Adrenal gland (tissue), 12 donors: ENCODE results near the gene CSNK2B. TPM values are rescaled to one million over a fixed set of nuclear protein-coding genes. Genes with fewer than 3 reads are reported as not detected.

Experiments
- DNase-seq, 7 donors: peaks; one replicate each; pipeline ENCODE4 v3.0.0-alpha.2; 2019 to 2020
- H3K27ac ChIP-seq, 5 donors: fragments of 200-600 bp; sonication (generic) in 4 of 5; 1 replicate in 3 of 5; 2 replicates in 2 of 5; pipeline versions ENCODE4 v1.5.1 to v1.8.0; 2016 to 2020; ENCODE audit warnings: mild to moderate bottlenecking in 1 of 5
- H3K27me3 ChIP-seq: fragments of 200-600 bp; 2 replicates; pipeline ENCODE4 v1.8.0; 2021
- H3K36me3 ChIP-seq, 2 donors: fragments of 200-600 bp; replicated peaks in 1 of 2; 1 replicate in 1 of 2; 2 replicates in 1 of 2; pipeline versions ENCODE4 v1.5.1 to v1.8.0; 2018 to 2022
- H3K4me1 ChIP-seq, 2 donors: fragments of 200-600 bp; replicated peaks in 1 of 2; 1 replicate in 1 of 2; 2 replicates in 1 of 2; pipeline versions ENCODE4 v1.5.1 to v1.8.0; 2018 to 2021
- H3K4me3 ChIP-seq, 4 donors: fragments of 200-600 bp; sonication (generic) in 3 of 4; one replicate each; pipeline ENCODE4 v1.5.1; 2016 to 2018
- H3K9me3 ChIP-seq, 3 donors: fragments of 200-600 bp; sonication (generic) in 1 of 3; replicated peaks in 1 of 3; 1 replicate in 2 of 3; 2 replicates in 1 of 3; pipeline versions ENCODE4 v1.5.1 to v1.8.0; 2016 to 2021
- CTCF ChIP-seq, 6 experiments: fragments of 450-650 bp in 4 of 6; fragments of 200-600 bp in 2 of 6; sonication (generic) in 1 of 6; IDR thresholded peaks; 1 replicate in 5 of 6; 2 replicates in 1 of 6; pipeline versions ENCODE4 v1.5.1 to v1.8.0; 2016 to 2021; ENCODE audit warnings: antibody characterized with exemption in 6 of 6, mild to moderate bottlenecking in 2 of 6, moderate library complexity in 1 of 6
- POLR2A ChIP-seq, 2 donors: fragments of 450-650 bp; IDR thresholded peaks; one replicate each; pipeline ENCODE4 v1.6.1; 2017; ENCODE audit warnings: antibody characterized with exemption in 2 of 2, mild to moderate bottlenecking in 2 of 2, moderate library complexity in 1 of 2
- WGBS, 4 donors: extraction: QIAGEN DNeasy Blood & Tissue Kit in 2 of 4; methylation state at CpG; one replicate each; pipeline versions ENCODE4 v1.1.5 to v1.1.7; 2013 to 2017; 5-methylcytosine and 5-hydroxymethylcytosine counted together
- intact Hi-C, 2 donors: fragments of 100-400 bp; cut with DNase I; formaldehyde crosslinking; loops; one replicate each; pipeline versions ENCODE4 v1.14.1 to v1.15.0; 2022 to 2023
- polyA plus RNA-seq, 3 donors: library from polyadenylated mRNA; stranded (reverse); fragments of 200-250 nt in 2 of 3; fragments of 350-450 nt in 1 of 3; fragmentation: Illumina TruSeq in 1 of 3; extraction: RNeasy Lipid Tissue Mini Kit (QIAGEN cat#74804) in 1 of 3; gene quantifications; one replicate each; pipeline ENCODE4 v1.2.3, GENCODE V29; 2013 to 2014
- total RNA-seq, 9 donors: library from RNA; depleted of rRNA in 4 of 9; stranded (reverse); fragments of >200 nt in 4 of 9; fragments of 120-200 nt in 1 of 9; fragmentation: NEBNext Ultra II Directional in 1 of 9; extraction: Animal tissue kit (Norgen Biotek cat#: 25700) in 1 of 9; gene quantifications; one replicate each; pipeline versions ENCODE4 v1.1.0 to v1.2.4, GENCODE V29; 2013 to 2023
- donor health status: healthy with polysubstance abuse.
- donor health status: Bipolar disorder and iron deficiency.
- donor health status: DM: yes; HTN: yes; CAD: no.
- donor health status: DM: no; HTN: no; CAD: no.
- donor health status: DM: no; HTN: no; CAD: no.
- donor health status: DM: yes; HTN: yes; CAD: no.

Gene CSNK2B
- total and polyA plus RNA-seq, 12 donors: 142 to 324 (median 206) TPM

DNA sequence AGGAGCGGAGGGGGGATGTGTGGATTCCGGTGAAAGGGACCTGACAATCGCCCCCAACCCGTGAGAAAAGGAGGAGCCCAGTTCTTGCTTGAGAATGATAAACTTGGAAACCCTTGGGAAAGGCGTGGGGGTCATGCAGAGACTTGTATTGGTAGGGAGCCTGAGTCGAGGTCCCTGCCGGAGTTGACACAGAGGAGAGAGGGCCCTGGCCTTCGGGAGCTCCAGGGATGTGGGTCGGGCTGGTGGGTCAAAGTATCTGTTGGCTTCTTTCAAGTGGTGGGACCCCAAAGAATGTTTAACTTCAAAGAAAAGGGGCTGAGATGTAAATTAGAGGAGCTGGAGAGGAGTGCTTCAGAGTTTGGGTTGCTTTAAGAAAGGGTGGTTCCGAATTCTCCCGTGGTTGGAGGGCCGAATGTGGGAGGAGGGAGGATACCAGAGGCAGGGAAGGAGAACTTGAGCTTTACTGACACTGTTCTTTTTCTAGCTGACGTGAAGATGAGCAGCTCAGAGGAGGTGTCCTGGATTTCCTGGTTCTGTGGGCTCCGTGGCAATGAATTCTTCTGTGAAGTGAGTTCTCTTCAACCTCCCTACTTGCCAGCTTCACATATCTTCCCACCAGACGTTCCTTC is 571 bp downstream of the CSNK2B start:
- no peaks in the 10 kb centered on the region for H3K9me3 ChIP-seq
- no peak for DNase-seq
- peaks cover 0 to 55% of the 10 kb centered on the region in 2 donors for H3K36me3 ChIP-seq
- TF ChIP-seq POLR2A (IDR thresholded peaks at IDR 0.05) (no peak), CTCF (IDR thresholded peaks at IDR 0.05) (no peak)
- peak overlapping the region; percentile 82 to 96 (median 89) for H3K27ac ChIP-seq
- H3K4me3 ChIP-seq: peak overlapping the region; percentile 69 to 95 (median 88)
- H3K27me3 ChIP-seq: no peaks in the 10 kb centered on the region
- intact Hi-C loops: no loop called here
- H3K4me1 ChIP-seq: peaks cover 7 to 38% of the 10 kb centered on the region in 2 donors
- WGBS, 4 donors: 2 to 4% (median 3%) methylated on average over 14 to 15 of the region's 15 CpGs

DNA sequence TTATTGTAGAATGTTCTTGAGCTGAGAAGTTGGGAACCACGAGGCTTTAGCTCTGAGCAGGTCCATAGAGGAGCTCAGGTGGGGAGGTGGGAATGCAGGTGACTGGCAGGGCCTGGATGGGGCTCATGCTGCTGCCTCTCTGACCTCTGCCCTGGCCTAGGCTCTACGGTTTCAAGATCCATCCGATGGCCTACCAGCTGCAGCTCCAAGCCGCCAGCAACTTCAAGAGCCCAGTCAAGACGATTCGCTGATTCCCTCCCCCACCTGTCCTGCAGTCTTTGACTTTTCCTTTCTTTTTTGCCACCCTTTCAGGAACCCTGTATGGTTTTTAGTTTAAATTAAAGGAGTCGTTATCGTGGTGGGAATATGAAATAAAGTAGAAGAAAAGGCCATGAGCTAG is 3.8 kb downstream of the CSNK2B start, which contains the start of gene LY6G5B:
TSS of gene LY6G5B (plus strand) at position 301 of the 400 bp plus-strand sequence. CDS start 975 bp downstream, outside the sequence.
- DNase-seq: no peak
- WGBS, 4 donors: 83% methylated on average over 8 of the region's 8 CpGs
- no peak for TF ChIP-seq CTCF (IDR thresholded peaks at IDR 0.05)
- no peak for TF ChIP-seq POLR2A (IDR thresholded peaks at IDR 0.05)

GRCh38 chr6:31676322-31676903 is 10.5 kb downstream of the CSNK2B start:
- peaks cover 0 to 23% of the 10 kb centered on the region in 2 donors for H3K36me3 ChIP-seq
- no peak for TF ChIP-seq POLR2A (IDR thresholded peaks at IDR 0.05)
- TF ChIP-seq CTCF (IDR thresholded peaks at IDR 0.05): no peak
- intact Hi-C loops: no loop called here
- H3K4me3 ChIP-seq: no peak overlapping the region
- WGBS, 4 donors: 73 to 78% (median 76%) methylated on average over 4 of the region's 4 CpGs
- H3K27me3 ChIP-seq: no peaks in the 10 kb centered on the region
- H3K9me3 ChIP-seq: no peaks in the 10 kb centered on the region
- peaks cover 9 to 10% of the 10 kb centered on the region in 2 donors for H3K4me1 ChIP-seq
- no peak overlapping the region for H3K27ac ChIP-seq
- DNase-seq: no peak

More for the DNA sequence above, 3.8 kb downstream of the CSNK2B start, which contains the start of gene LY6G5B:
- no peaks in the 10 kb centered on the region for H3K9me3 ChIP-seq
- intact Hi-C loops: no loop called here
- no peak within 1 kb of the TSS for H3K4me3 ChIP-seq
- no peak within 1 kb of the TSS for H3K27ac ChIP-seq
- peaks cover 0 to 70% of the 10 kb centered on the region in 2 donors for H3K36me3 ChIP-seq
- H3K4me1 ChIP-seq: peaks cover 0 to 20% of the 10 kb centered on the region in 2 donors
- no peaks in the 10 kb centered on the region for H3K27me3 ChIP-seq

DNA sequence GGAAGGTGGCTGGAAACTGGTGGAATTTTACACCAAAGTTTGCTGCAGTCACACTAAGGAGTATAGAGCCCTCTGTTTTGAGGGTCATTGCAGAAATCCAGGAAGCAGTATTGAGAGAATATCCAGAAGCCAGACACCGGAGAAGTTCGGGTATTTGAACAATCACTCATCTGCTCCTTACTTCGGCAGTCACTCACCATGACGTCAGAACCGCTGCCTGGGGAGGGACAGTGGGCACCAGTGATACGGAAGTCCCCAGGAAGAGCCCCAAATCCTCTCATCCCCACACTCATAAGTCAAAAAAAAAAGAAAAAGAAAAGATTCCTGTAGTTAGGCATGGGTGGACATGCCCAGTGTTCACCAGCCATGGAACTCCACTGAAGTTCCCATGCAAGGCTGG is 11.0 kb downstream of the CSNK2B start:
- H3K9me3 ChIP-seq: no peaks in the 10 kb centered on the region
- H3K4me1 ChIP-seq: peaks cover 9 to 10% of the 10 kb centered on the region in 2 donors
- intact Hi-C loops: no loop called here
- no peak overlapping the region for H3K4me3 ChIP-seq
- TF ChIP-seq POLR2A (IDR thresholded peaks at IDR 0.05) (no peak), CTCF (IDR thresholded peaks at IDR 0.05) (no peak)
- H3K27ac ChIP-seq: no peak overlapping the region
- WGBS, 4 donors: 57 to 67% (median 61%) methylated on average over 5 to 6 of the region's 6 CpGs
- no peaks in the 10 kb centered on the region for H3K27me3 ChIP-seq
- peaks cover 0 to 18% of the 10 kb centered on the region in 2 donors for H3K36me3 ChIP-seq
- no peak for DNase-seq
